ENCODE measurements around the gene BAIAP2.

- no peak for TF ChIP-seq PATZ1 (CRISPR knock-in tag; IDR thresholded peaks at IDR 0.05; ENCODE audit: borderline replicate concordance)
- TF ChIP-seq POU6F1 (CRISPR knock-in tag; IDR thresholded peaks at IDR 0.05; ENCODE audit: borderline replicate concordance, low read depth): no peak
- no peak for TF ChIP-seq ZFP3 (CRISPR knock-in tag; IDR thresholded peaks at IDR 0.05)
- no peak for TF ChIP-seq RARB (CRISPR knock-in tag; IDR thresholded peaks at IDR 0.05)
- TF ChIP-seq ARNTL (CRISPR knock-in tag; IDR thresholded peaks at IDR 0.05; ENCODE audit: borderline replicate concordance, low read depth): no peak
- TF ChIP-seq TOX (CRISPR knock-in tag; IDR thresholded peaks at IDR 0.05; ENCODE audit: borderline replicate concordance): no peak
- no peak for TF ChIP-seq CSDC2 (CRISPR knock-in tag; IDR thresholded peaks at IDR 0.05)
- TF ChIP-seq CSRNP3 (CRISPR knock-in tag; IDR thresholded peaks at IDR 0.05): no peak
Measured at GRCh38 chr17:81080019-81080418, 45.1 kb downstream of the BAIAP2 start.
